Loucy (cell line): ENCODE results near the gene CAMK1D.

ENCODE experiments used
- H2AFZ ChIP-seq: fragments of 200-600 bp; sonication (generic); 2 replicates; pipeline ENCODE4 v1.6.0; 2016; ENCODE audit warnings: antibody characterized with exemption, mild to moderate bottlenecking, low read length, moderate library complexity
- H3F3A ChIP-seq: fragments of 200-600 bp; 2 replicates; pipeline ENCODE4 v1.6.0; 2016; ENCODE audit warnings: antibody characterized with exemption, low read depth, mild to moderate bottlenecking
- H3K27me3 ChIP-seq: fragments of 200-600 bp; sonication (generic); 2 replicates; pipeline ENCODE4 v1.6.1; 2014; ENCODE audit warnings: low read length, mild to moderate bottlenecking; ENCODE audit not compliant: insufficient read depth, poor library complexity, severe bottlenecking
- H3K36me3 ChIP-seq: fragments of 200-600 bp; sonication (generic); 2 replicates; pipeline ENCODE4 v1.6.1; 2016; ENCODE audit warnings: low read length; ENCODE audit not compliant: insufficient read depth
- H3K4me1 ChIP-seq: fragments of 200-600 bp; sonication (generic); 2 replicates; pipeline ENCODE4 v1.5.1; 2014; ENCODE audit warnings: low read length, mild to moderate bottlenecking; ENCODE audit not compliant: insufficient read depth, poor library complexity, severe bottlenecking
- H3K4me2 ChIP-seq: fragments of 200-600 bp; sonication (generic); 2 replicates; pipeline ENCODE4 v1.6.0; 2014; ENCODE audit warnings: antibody characterized with exemption, low read length, low read depth, mild to moderate bottlenecking; ENCODE audit not compliant: poor library complexity, severe bottlenecking
- H3K4me3 ChIP-seq: fragments of 200-600 bp; sonication (generic); 2 replicates; pipeline ENCODE4 v1.5.1; 2014; ENCODE audit warnings: low read length, mild to moderate bottlenecking, mixed read lengths; ENCODE audit not compliant: poor library complexity, severe bottlenecking
- H3K79me2 ChIP-seq: fragments of 200-600 bp; sonication (generic); 2 replicates; pipeline ENCODE4 v1.6.1; 2014; ENCODE audit warnings: low read length; ENCODE audit not compliant: insufficient read depth
- H3K9ac ChIP-seq: fragments of 200-600 bp; sonication (generic); 2 replicates; pipeline ENCODE4 v1.6.0; 2014; ENCODE audit warnings: mild to moderate bottlenecking, low read depth, low read length, moderate library complexity; ENCODE audit not compliant: poor library complexity, severe bottlenecking
- H3K9me2 ChIP-seq: fragments of 200-600 bp; sonication (generic); replicated peaks from 2 replicates; pipeline ENCODE4 v1.6.1; 2016; ENCODE audit warnings: low read depth, low read length, mixed read lengths
- H3K9me3 ChIP-seq: fragments of 200-600 bp; sonication (generic); 2 replicates; pipeline ENCODE4 v1.6.1; 2014; ENCODE audit warnings: mild to moderate bottlenecking, antibody characterized with exemption, low read length, low read depth; ENCODE audit not compliant: insufficient read depth
- H4K20me1 ChIP-seq: fragments of 200-600 bp; sonication (generic); 2 replicates; pipeline ENCODE4 v1.6.0; 2014; ENCODE audit warnings: antibody characterized with exemption, low read length, mild to moderate bottlenecking; ENCODE audit not compliant: insufficient read depth, poor library complexity, severe bottlenecking
- EZH2phosphoT487 ChIP-seq: fragments of 200-600 bp; IDR thresholded peaks from 2 replicates; pipeline ENCODE4 v1.6.1; 2018; ENCODE audit warnings: antibody characterized with exemption, mild to moderate bottlenecking, moderate library complexity, borderline replicate concordance
- TF ChIP-seq, protein P1 (sequence below): fragments of 200-600 bp; sonication (generic); conservative IDR thresholded peaks from 2 replicates; pipeline ENCODE4 v1.5.1; 2014; ENCODE audit warnings: mild to moderate bottlenecking, antibody characterized with exemption, low read length

The CAMK1D gene

DNA sequence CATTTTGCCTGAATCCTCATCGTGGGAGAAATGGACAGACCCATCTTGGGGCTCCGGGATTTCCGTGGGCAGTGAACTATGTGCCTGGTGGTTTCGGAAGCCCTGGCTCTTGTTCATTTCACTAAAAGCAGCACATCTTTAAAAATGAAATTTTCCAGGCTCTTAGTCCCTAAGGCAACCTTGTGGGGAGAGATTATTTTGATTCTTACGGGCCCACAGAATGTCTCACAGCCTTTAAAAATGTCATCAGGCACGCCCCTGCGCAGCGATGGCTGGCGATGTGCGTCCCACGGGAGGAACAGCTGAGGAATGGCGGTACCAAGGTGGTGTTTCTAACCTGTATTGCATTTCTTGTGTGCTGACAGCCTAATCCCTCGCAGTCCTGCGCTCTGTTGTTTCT is 462.5 kb downstream of the CAMK1D start:
- H3K36me3 ChIP-seq: no peaks in the 10 kb centered on the region
- no peak for TF ChIP-seq EZH2phosphoT487
- TF ChIP-seq, protein P1, sequence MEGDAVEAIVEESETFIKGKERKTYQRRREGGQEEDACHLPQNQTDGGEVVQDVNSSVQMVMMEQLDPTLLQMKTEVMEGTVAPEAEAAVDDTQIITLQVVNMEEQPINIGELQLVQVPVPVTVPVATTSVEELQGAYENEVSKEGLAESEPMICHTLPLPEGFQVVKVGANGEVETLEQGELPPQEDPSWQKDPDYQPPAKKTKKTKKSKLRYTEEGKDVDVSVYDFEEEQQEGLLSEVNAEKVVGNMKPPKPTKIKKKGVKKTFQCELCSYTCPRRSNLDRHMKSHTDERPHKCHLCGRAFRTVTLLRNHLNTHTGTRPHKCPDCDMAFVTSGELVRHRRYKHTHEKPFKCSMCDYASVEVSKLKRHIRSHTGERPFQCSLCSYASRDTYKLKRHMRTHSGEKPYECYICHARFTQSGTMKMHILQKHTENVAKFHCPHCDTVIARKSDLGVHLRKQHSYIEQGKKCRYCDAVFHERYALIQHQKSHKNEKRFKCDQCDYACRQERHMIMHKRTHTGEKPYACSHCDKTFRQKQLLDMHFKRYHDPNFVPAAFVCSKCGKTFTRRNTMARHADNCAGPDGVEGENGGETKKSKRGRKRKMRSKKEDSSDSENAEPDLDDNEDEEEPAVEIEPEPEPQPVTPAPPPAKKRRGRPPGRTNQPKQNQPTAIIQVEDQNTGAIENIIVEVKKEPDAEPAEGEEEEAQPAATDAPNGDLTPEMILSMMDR: no peak
- H3K27me3 ChIP-seq: no peaks in the 10 kb centered on the region
- H3K9me2 ChIP-seq: no peaks in the 10 kb centered on the region
- H4K20me1 ChIP-seq: no peaks in the 10 kb centered on the region
- no peak overlapping the region for H3K9ac ChIP-seq
- no peak overlapping the region for H3K4me2 ChIP-seq
- H3K79me2 ChIP-seq: no peaks in the 10 kb centered on the region
- no peaks in the 10 kb centered on the region for H3F3A ChIP-seq
- no peak overlapping the region for H2AFZ ChIP-seq
- H3K4me3 ChIP-seq: no peak overlapping the region
- H3K4me1 ChIP-seq: no peaks in the 10 kb centered on the region
- H3K9me3 ChIP-seq: no peaks in the 10 kb centered on the region

DNA sequence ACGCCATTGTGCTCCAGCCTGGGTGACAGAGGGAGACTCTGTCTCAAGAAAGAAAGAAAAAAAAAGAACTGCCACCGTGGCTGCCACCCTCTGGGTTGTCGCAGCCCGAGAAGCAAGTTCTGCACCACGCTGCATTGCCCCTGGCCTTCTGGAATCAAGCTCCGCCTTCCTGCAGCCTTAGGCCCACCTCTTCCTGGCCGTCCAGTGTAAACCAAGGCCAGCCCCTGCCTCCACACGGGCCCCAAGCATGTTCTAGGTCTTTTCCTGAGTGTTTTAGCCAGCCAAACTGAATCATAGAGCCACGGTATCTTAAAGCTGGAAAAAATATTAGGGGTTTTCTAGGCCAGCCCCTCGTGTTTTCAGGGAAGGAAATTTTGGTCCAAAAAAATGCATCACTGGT is 463.2 kb downstream of the CAMK1D start:
- TF ChIP-seq, protein P1: no peak
- no peak for TF ChIP-seq EZH2phosphoT487
- H3K4me3 ChIP-seq: no peak overlapping the region

GRCh38 chr10:12814166-12814565 is 464.8 kb downstream of the CAMK1D start:
- H3K4me2 ChIP-seq: no peak overlapping the region
- no peaks in the 10 kb centered on the region for H3K4me1 ChIP-seq
- TF ChIP-seq EZH2phosphoT487: no peak
- TF ChIP-seq, protein P1: no peak

More for the DNA sequence above, 463.2 kb downstream of the CAMK1D start:
- Histone ChIP-seq H2AFZ (no peak overlapping the region), H3K9ac (no peak overlapping the region), H3F3A (no peaks in the 10 kb centered on the region), H3K27me3 (no peaks in the 10 kb centered on the region), H3K9me3 (no peaks in the 10 kb centered on the region), H3K36me3 (no peaks in the 10 kb centered on the region), H3K79me2 (no peaks in the 10 kb centered on the region), H3K4me1 (no peaks in the 10 kb centered on the region), H3K4me2 (no peak overlapping the region), H4K20me1 (no peaks in the 10 kb centered on the region), H3K9me2 (no peaks in the 10 kb centered on the region)

More at GRCh38 chr10:12814166-12814565, 464.8 kb downstream of the CAMK1D start:
- Histone ChIP-seq H3K9me3 (no peaks in the 10 kb centered on the region), H3K4me3 (no peak overlapping the region), H3K9ac (no peak overlapping the region), H3K9me2 (no peaks in the 10 kb centered on the region), H3F3A (no peaks in the 10 kb centered on the region), H3K79me2 (no peaks in the 10 kb centered on the region), H4K20me1 (no peaks in the 10 kb centered on the region), H3K36me3 (no peaks in the 10 kb centered on the region), H2AFZ (no peak overlapping the region), H3K27me3 (no peaks in the 10 kb centered on the region)
